GM19099 (cell line): ENCODE measurements around the gene MLIP.

Source experiments
- POLR2A ChIP-seq: IDR thresholded peaks from 3 replicates; pipeline ENCODE4 v1.6.1; 2011; ENCODE audit warnings: low read depth; ENCODE audit not compliant: insufficient read length; ENCODE audit errors: extremely low read depth

MLIP gene

DNA sequence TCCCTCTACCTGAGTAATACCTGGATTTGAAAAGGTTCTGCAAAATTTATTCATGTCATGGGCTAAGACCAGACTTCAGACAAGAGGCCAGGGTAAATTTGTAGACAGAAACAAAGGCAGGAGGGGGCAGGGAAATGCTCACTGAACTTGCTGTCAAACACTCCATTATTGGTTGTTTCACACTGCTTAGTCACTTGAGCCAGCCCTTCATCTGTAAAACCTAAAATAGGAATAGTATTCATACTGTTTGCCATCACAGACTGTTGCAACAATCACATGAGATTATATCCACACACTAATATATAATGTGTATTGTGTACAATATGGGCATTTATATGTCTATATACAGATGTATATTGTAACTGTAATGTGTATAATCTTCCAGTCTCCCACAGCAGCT lies 190.5 kb downstream of the MLIP start:
- no peak for TF ChIP-seq POLR2A

DNA sequence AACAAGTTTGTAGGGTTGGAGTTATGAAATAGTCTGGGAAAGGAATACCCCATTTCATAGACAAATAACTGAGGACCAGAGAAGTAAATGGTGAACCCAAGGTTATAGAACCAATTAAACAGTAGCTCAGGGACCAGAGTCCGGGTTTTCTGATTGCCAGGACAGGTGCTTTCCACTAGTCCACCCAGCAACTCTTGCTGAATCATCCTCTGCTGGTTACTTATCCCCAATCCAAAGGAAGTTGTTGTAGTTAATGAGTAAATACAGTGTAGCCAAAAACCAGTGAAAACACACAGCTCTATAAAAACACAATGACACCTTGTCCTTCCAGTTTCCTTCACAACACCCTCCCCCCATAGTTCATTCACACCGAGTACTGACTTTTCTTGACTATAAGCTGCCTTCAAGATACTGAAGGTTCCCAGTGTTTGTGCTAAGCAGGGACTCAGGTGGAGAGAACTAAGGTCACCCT lies 196.2 kb downstream of the MLIP start:
- no peak for TF ChIP-seq POLR2A

DNA sequence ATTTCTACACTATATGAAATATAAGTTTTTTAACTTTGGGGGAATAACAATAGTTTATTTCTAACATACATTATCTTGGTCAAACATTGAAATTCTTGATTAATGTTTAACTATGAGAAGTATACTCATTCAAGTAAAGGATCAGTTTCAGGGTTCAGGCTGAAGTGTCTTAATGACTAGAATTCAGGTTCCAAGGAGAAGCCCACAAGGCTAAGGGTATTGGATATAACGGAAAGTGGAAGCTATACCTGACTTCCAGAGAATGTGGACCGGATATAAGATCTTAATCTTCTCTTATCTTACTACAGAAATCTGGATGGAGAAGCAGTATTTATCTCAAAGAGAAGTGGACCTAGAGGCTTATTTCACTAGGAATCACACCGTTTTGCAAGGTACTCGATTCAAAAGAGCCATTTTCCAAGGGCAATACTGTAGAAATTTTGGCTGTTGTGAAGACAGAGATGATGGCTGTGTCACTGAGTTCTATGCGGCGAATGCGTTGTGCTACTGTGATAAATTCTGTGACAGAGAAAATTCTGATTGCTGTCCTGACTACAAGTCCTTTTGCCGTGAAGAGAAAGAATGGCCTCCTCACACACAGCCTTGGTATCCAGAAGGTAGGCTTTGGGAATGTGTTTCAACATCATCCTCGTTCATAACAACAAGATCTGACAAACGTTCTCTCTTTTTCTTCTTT lies 197.2 kb downstream of the MLIP start, which contains the start of gene TINAG:
TSS of gene TINAG (plus strand) at position 153 of the 697 bp plus-strand sequence. CDS start at position 263, 110 bp downstream.
- TF ChIP-seq POLR2A: no peak

- no peak for TF ChIP-seq POLR2A
These were observed 197.7 kb downstream of the MLIP start for GRCh38 chr6:54308986-54309315.

DNA sequence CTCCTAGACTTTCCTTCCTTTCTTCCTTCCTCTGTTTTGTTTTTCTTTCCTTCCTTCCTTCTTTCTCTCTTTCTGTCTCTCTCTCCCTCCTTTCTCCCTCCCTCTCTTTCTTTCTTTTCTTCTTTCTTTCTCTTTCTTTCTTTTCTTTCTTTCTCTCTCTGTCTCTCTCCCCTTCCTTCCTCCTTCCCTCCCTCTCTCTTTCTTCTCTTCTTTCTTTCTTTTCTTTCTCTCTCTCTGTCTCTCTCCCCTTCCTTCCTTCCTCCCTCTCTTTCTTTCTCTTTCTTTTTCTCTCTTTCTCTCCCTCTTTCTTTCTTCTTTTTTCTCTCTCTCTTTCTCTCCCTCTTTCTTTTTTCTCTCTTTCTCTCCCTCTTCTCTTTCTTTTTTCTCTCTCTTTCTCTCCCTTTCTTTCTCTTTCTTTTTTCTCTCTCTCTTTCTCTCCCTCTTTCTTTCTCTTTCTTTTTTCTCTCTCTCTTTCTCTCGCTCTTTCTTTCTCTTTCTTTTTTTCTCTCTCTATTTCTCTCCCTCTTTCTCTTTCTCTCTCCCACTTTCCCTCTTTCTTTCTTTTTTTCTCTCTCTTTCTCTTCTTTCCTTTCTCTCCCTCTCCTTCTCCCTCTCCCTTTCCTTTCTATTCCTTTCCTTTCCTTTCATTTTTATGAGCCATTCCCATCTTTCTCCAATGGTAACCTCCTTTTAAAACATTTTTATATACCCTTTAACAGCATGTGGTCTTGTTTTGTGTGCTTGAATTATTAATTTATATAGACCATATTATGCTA lies 199.3 kb downstream of the MLIP start:
- TF ChIP-seq POLR2A: no peak

GRCh38 chr6:54315656-54316055 lies 204.4 kb downstream of the MLIP start:
- TF ChIP-seq POLR2A: no peak
